Uterus (tissue), 4 donors: ENCODE data around the gene SH2B2. TPM values are rescaled to one million over a fixed set of nuclear protein-coding genes. Genes with fewer than 3 reads are reported as not detected.

ENCODE experiments used
- DNase-seq, 2 donors: peaks; one replicate each; pipeline ENCODE4 v3.0.0-alpha.2; 2019 to 2020
- H3K27ac ChIP-seq, 2 donors: fragments of 200-600 bp; sonication (generic); 1 replicate in 1 of 2; 2 replicates in 1 of 2; pipeline ENCODE4 v1.5.1; 2016 to 2018
- H3K27me3 ChIP-seq, 2 donors: fragments of 200-600 bp; sonication (generic); one replicate each; pipeline ENCODE4 v1.5.1; 2018 to 2019; ENCODE audit warnings: control low read depth in 1 of 2
- H3K36me3 ChIP-seq, 2 donors: fragments of 200-600 bp; sonication (generic); one replicate each; pipeline ENCODE4 v1.5.1; 2019; ENCODE audit warnings: control low read depth in 1 of 2
- H3K4me1 ChIP-seq, 2 donors: fragments of 200-600 bp; sonication (generic); one replicate each; pipeline ENCODE4 v1.5.1; 2018 to 2019; ENCODE audit warnings: control low read depth in 1 of 2
- H3K4me3 ChIP-seq, 2 donors: fragments of 200-600 bp; sonication (generic); 1 replicate in 1 of 2; 2 replicates in 1 of 2; pipeline ENCODE4 v1.5.1; 2018 to 2019; ENCODE audit warnings: mild to moderate bottlenecking in 1 of 2
- H3K9me3 ChIP-seq, 2 donors: fragments of 200-600 bp; sonication (generic); one replicate each; pipeline ENCODE4 v1.5.1; 2019; ENCODE audit warnings: control low read depth in 1 of 2
- POLR2A ChIP-seq, 2 donors: fragments of 450-650 bp; IDR thresholded peaks; one replicate each; pipeline ENCODE4 v1.6.1; 2016; ENCODE audit warnings: antibody characterized with exemption in 2 of 2, mild to moderate bottlenecking in 1 of 2, moderate library complexity in 1 of 2
- intact Hi-C: fragments of 100-400 bp; cut with DNase I; formaldehyde crosslinking; loops from one replicate; pipeline ENCODE4 v1.15.1; 2023; ENCODE audit warnings: low total_unique reads
- total RNA-seq, 4 donors: library from RNA; depleted of rRNA in 3 of 4; stranded (reverse); fragments of >200 nt in 3 of 4; gene quantifications; one replicate each; pipeline versions ENCODE4 v1.1.0 to v1.2.4, GENCODE V29; 2014 to 2023
- TF ChIP-seq, protein P1 (sequence below), 4 experiments: fragments of 200-600 bp in 2 of 4; fragments of 450-650 bp in 2 of 4; sonication (generic) in 2 of 4; IDR thresholded peaks; one replicate each; pipeline ENCODE4 v1.5.1; 2016 to 2019; ENCODE audit warnings: antibody characterized with exemption in 4 of 4, mild to moderate bottlenecking in 2 of 4, moderate library complexity in 1 of 4
- donor health status: DM: yes; HTN: yes; CAD: no.

SH2B2 gene
- total RNA-seq, 4 donors from 2014 or later, result 0.77 to 13.8 (median 9.4) TPM; not detected in 1

DNA sequence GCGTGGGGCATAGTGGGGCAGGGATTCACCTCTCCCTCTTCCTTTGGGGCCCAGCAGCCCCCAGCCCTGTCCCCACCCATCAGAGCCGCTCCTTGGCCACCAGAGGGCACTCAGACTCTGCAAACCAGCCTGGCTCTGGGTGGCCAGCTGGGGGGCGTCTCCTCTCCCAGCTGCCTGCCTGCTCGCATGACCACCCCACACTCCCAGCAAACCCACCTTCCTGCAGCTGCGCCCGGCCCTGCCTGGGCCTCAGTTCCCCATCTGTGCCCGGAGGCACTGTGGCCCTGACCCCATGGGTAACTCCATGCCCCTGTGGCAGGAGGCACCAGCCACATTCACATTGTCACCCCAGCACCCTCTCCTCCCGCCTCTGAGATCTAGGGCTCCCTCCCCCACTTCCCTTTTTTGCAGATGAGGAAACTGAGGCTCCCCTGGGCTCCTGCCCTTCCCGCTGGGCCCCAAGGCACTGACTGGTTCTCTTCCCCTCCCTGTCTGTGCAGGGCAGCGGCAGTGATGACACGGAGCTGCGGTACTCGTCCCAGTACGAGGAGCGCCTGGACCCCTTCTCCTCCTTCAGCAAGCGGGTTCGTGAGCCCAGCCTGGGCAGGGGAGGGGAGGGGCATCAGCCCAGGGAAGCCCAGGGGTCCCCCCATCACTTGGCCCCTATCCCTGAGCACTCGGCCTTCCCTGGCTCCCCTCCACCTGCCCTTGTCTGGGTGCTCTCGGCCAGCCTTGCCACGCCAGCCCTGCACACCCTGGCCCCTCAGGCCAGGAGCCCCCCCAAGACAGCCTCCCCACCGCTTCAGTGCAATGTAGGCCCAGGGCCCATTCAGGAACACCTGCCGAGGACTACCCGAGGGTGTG lies 6.9 kb upstream of the SH2B2 start:
- TF ChIP-seq, protein P1, sequence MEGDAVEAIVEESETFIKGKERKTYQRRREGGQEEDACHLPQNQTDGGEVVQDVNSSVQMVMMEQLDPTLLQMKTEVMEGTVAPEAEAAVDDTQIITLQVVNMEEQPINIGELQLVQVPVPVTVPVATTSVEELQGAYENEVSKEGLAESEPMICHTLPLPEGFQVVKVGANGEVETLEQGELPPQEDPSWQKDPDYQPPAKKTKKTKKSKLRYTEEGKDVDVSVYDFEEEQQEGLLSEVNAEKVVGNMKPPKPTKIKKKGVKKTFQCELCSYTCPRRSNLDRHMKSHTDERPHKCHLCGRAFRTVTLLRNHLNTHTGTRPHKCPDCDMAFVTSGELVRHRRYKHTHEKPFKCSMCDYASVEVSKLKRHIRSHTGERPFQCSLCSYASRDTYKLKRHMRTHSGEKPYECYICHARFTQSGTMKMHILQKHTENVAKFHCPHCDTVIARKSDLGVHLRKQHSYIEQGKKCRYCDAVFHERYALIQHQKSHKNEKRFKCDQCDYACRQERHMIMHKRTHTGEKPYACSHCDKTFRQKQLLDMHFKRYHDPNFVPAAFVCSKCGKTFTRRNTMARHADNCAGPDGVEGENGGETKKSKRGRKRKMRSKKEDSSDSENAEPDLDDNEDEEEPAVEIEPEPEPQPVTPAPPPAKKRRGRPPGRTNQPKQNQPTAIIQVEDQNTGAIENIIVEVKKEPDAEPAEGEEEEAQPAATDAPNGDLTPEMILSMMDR (IDR thresholded peaks at IDR 0.05), result peak; percentile 77 to 86 (median 82)
- no peak for TF ChIP-seq POLR2A (IDR thresholded peaks at IDR 0.05)
- no peaks in the 10 kb centered on the region for H3K9me3 ChIP-seq
- H3K4me3 ChIP-seq, result no peak overlapping the region
- intact Hi-C loops, result loop anchor here (2.0 kb wide), 1 partner anchor 111 kb away; no protein-coding TSS in a partner anchor
- H3K36me3 ChIP-seq, result no peaks in the 10 kb centered on the region
- no peaks in the 10 kb centered on the region for H3K27me3 ChIP-seq
- H3K27ac ChIP-seq, result no peak overlapping the region
- peak; percentile 45 to 47 for DNase-seq
- no peaks in the 10 kb centered on the region for H3K4me1 ChIP-seq

DNA sequence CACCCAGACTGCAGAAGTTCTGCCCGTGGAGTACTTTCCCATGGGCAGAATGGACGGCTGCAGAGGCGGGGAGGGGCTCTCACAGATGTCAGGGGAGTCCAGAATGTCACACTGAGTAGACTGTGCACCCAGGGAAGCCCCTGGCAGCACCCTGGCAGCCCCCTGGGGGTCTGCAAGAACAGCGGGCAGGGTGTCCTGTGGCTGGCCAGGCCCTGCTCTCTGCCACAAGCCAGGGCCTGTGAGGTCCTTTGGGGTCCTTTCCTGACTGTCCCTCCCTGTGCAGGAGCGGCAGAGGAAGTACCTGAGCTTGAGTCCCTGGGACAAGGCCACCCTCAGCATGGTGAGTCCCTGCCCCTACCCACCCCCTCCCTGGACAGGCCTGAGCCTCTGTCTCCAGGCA lies 6.1 kb upstream of the SH2B2 start:
- peaks cover 0 to 1% of the 10 kb centered on the region in 2 donors for H3K4me1 ChIP-seq
- H3K9me3 ChIP-seq, result no peaks in the 10 kb centered on the region
- no peak overlapping the region for H3K27ac ChIP-seq
- H3K36me3 ChIP-seq, result no peaks in the 10 kb centered on the region
- H3K27me3 ChIP-seq, result no peaks in the 10 kb centered on the region
- intact Hi-C loops, result loop anchor here (2.0 kb wide), 1 partner anchor 110 kb away; no protein-coding TSS in a partner anchor
- no peak overlapping the region for H3K4me3 ChIP-seq
- DNase-seq, result no peak
- TF ChIP-seq POLR2A (IDR thresholded peaks at IDR 0.05), result no peak
- TF ChIP-seq, protein P1 (IDR thresholded peaks at IDR 0.05), result no peak

DNA sequence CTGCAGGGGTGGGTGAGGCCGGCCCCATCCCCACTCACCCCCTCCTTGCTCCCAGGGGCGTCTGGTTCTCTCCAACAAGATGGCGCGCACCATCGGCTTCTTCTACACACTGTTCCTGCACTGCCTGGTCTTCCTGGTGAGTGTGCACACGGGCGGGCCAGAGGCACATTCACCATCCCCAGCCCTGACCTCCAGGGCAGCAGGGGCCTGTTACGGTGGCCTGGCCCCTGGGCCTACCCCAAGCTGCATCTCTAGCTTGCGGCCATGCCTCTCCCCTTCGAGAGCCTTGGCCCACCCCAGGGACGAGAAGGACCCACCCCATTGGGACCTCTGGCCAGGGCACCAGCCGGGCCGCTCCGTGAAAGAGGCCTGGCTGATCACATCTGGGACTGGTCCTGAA lies 4.9 kb upstream of the SH2B2 start:
- TF ChIP-seq, protein P1 (IDR thresholded peaks at IDR 0.05), result no peak
- TF ChIP-seq POLR2A (IDR thresholded peaks at IDR 0.05), result no peak
- Histone ChIP-seq H3K9me3 (no peaks in the 10 kb centered on the region), H3K27ac (no peak overlapping the region), H3K27me3 (no peaks in the 10 kb centered on the region), H3K4me3 (no peak overlapping the region), H3K4me1 (peaks cover 0 to 7% of the 10 kb centered on the region in 2 donors), H3K36me3 (no peaks in the 10 kb centered on the region)
- intact Hi-C loops, result loop anchor here (2.0 kb wide), 1 partner anchor 109 kb away; no protein-coding TSS in a partner anchor
- DNase-seq, result no peak

DNA sequence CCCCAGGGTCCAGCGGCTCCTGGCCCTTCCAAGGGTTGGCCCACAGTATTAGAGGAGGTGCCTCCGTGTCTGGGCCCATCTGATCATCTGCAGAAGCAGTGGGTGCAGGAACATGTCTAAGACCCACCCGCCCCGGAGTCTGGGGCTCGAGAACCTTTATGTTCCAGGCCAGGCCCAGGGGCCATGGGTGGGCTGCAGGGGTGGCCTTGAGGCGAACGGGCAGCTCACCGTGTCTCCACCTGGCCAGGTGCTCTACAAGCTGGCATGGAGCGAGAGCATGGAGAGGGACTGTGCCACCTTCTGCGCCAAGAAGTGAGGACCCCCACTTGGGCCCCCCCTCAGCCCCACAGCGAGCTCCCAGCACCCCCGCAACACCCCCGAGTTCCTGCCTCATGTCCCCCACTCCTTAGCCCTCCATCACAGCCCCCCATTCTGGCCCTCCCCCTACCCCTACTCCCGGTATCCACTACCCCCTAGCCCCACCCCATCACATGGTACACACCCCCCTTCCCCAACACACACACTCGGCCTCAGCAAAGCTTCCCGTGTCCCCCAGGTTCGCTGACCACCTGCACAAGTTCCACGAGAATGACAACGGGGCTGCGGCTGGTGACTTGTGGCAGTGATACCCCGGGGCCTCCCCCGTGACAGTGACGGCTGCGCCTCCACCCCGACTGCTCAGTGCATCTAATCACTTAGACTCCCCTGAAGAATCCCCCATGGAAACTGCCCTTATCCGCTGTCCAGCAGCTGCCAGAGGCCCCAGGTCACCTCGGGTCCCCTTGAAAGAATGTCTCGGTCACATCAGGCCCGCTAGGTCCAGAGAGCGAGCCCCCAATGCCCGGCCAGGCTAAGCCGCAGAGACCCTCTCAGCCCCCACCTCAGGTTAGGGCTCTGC lies 4.0 kb upstream of the SH2B2 start:
- Histone ChIP-seq H3K27ac (no peak overlapping the region), H3K9me3 (no peaks in the 10 kb centered on the region), H3K4me3 (no peak overlapping the region), H3K36me3 (no peaks in the 10 kb centered on the region), H3K27me3 (no peaks in the 10 kb centered on the region), H3K4me1 (peaks cover 0 to 7% of the 10 kb centered on the region in 2 donors)
- no peak for TF ChIP-seq POLR2A (IDR thresholded peaks at IDR 0.05)
- TF ChIP-seq, protein P1 (IDR thresholded peaks at IDR 0.05), result no peak
- no peak for DNase-seq
- intact Hi-C loops, result no loop called here
